HepG2 (cell line): ENCODE measurements around the gene ZNF771. TPM values are rescaled to one million over a fixed set of nuclear protein-coding genes. Genes with fewer than 3 reads are reported as not detected.

Experiments used
- ATAC-seq: fragments of 200-7000 bp; cut with Tn5 transposase; 3 replicates; pipeline ENCODE4 v1.9.1; 2020; ENCODE audit warnings: mild to moderate bottlenecking, moderate library complexity
- BruUV-seq: library from RNA; stranded (reverse); fragments of 400-500 nt; replicated peaks from 2 replicates; lab custom pipeline; 2021; lab: Mats Ljungman, UMichigan
- CTCF ChIA-PET: fragments of 300-600 bp; formaldehyde crosslinking; extraction: SDS; loops from one replicate; lab custom pipeline; 2021; ENCODE audit warnings: low total read pairs, inconsistent platforms, low intra/inter-chr PET ratio; lab: Yijun Ruan, JAX
- POLR2A ChIA-PET: fragments of 350-600 bp; sonication (Branson Sonifier 250); formaldehyde crosslinking; loops from one replicate; lab custom pipeline; 2020; ENCODE audit warnings: antibody characterized with exemption, inconsistent platforms; lab: Yijun Ruan, JAX
- DNase-seq: peaks from one replicate; pipeline ENCODE4 v3.0.0-alpha.2; 2015; ENCODE audit warnings: low spot score
- FAIRE-seq: peaks from 3 replicates; lab custom pipeline; 2011; peaks lifted over from hg19 to GRCh38; lab: Jason Lieb, UNC
- H2AFZ ChIP-seq: one replicate; pipeline ENCODE4 v1.6.1; 2011; ENCODE audit warnings: low read length, inconsistent platforms
- H3K27ac ChIP-seq: fragments of 300-600 bp; 3 replicates; pipeline ENCODE4 v1.8.0; 2011; ENCODE audit warnings: mixed run types, mild to moderate bottlenecking, mixed read lengths, low read length, inconsistent platforms; ENCODE audit not compliant: insufficient read depth; ENCODE audit errors: extremely low read length
- H3K27me3 ChIP-seq, 2 experiments: fragments of 200-600 bp in 1 of 2; 2 replicates in 1 of 2; 3 replicates in 1 of 2; pipeline versions ENCODE4 v1.6.0 to v1.8.0; 2011; ENCODE audit warnings: low read length in 2 of 2, mild to moderate bottlenecking in 2 of 2, moderate library complexity in 2 of 2, inconsistent platforms in 1 of 2; ENCODE audit not compliant: insufficient read depth in 2 of 2, control insufficient read depth in 1 of 2
- H3K36me3 ChIP-seq, 2 experiments: fragments of 200-600 bp in 1 of 2; replicated peaks in 1 of 2; 2 replicates in 1 of 2; 3 replicates in 1 of 2; pipeline versions ENCODE4 v1.5.1 to v1.8.0; 2011; ENCODE audit warnings: low read length in 2 of 2, inconsistent platforms in 1 of 2; ENCODE audit not compliant: insufficient read depth in 2 of 2, control insufficient read depth in 1 of 2
- H3K4me1 ChIP-seq: 2 replicates; pipeline ENCODE4 v1.5.1; 2012; ENCODE audit warnings: low read length, inconsistent platforms; ENCODE audit not compliant: insufficient read depth
- H3K4me2 ChIP-seq: 2 replicates; pipeline ENCODE4 v1.6.0; 2011; ENCODE audit warnings: low read depth, low read length, inconsistent platforms
- H3K4me3 ChIP-seq, 3 experiments: fragments of 200-600 bp in 1 of 3; sonication (generic), shearing (Covaris generic) in 1 of 3; replicated peaks in 1 of 3; 2 replicates each; pipeline ENCODE4 v1.5.1; 2011 to 2016; ENCODE audit warnings: low read length in 3 of 3, inconsistent platforms in 2 of 3, low read depth in 2 of 3, mild to moderate bottlenecking in 2 of 3, control low read depth in 1 of 3, mixed read lengths in 1 of 3; ENCODE audit not compliant: insufficient read depth in 1 of 3
- H3K79me2 ChIP-seq: one replicate; pipeline ENCODE4 v1.6.1; 2011; ENCODE audit warnings: low read length, inconsistent platforms; ENCODE audit not compliant: insufficient read depth
- H3K9ac ChIP-seq: 2 replicates; pipeline ENCODE4 v1.6.0; 2011; ENCODE audit warnings: mild to moderate bottlenecking, low read depth, low read length, inconsistent platforms; ENCODE audit not compliant: insufficient read depth
- H3K9me3 ChIP-seq: 2 replicates; pipeline ENCODE4 v1.5.1; 2012; ENCODE audit warnings: mild to moderate bottlenecking, low read length
- H4K20me1 ChIP-seq: 2 replicates; pipeline ENCODE4 v1.6.0; 2011; ENCODE audit warnings: inconsistent platforms, mild to moderate bottlenecking, low read length, moderate library complexity; ENCODE audit not compliant: insufficient read depth
- ATAD3A ChIP-seq: sonication (generic); formaldehyde crosslinking; IDR thresholded peaks from 2 replicates; pipeline ENCODE4 v1.4.0; 2020; ENCODE audit warnings: missing genetic modification reagents
- CREBL2 ChIP-seq: sonication (generic); formaldehyde crosslinking; IDR thresholded peaks from 2 replicates; pipeline ENCODE4 v1.8.1; 2023; ENCODE audit warnings: missing genetic modification reagents, mild to moderate bottlenecking, borderline replicate concordance
- ERF ChIP-seq: IDR thresholded peaks from 2 replicates; pipeline ENCODE4 v1.6.1; 2018; ENCODE audit warnings: missing biosample characterization, missing genetic modification reagents
- HOXA5 ChIP-seq: sonication (generic); formaldehyde crosslinking; IDR thresholded peaks from 2 replicates; pipeline ENCODE4 v1.4.0; 2020; ENCODE audit warnings: missing genetic modification reagents
- JUND ChIP-seq: sonication (generic); formaldehyde crosslinking; IDR thresholded peaks from 2 replicates; pipeline ENCODE4 v1.8.0; 2022; ENCODE audit warnings: mild to moderate bottlenecking, missing genetic modification reagents
- MBD4 ChIP-seq: IDR thresholded peaks from 2 replicates; pipeline ENCODE4 v1.6.1; 2012; ENCODE audit warnings: low read length, inconsistent platforms, borderline replicate concordance
- NFYC ChIP-seq: IDR thresholded peaks from 2 replicates; pipeline ENCODE4 v1.6.1; 2016; ENCODE audit warnings: missing genetic modification reagents, missing compliant biosample characterization
- PTBP1 ChIP-seq: fragments of 200-400 bp; formaldehyde crosslinking; IDR thresholded peaks from 2 replicates; pipeline ENCODE4 v1.6.1; 2018; ENCODE audit warnings: low read length, low read depth; ENCODE audit not compliant: poor library complexity, severe bottlenecking
- RORA ChIP-seq: sonication (generic); formaldehyde crosslinking; IDR thresholded peaks from 2 replicates; pipeline ENCODE4 v1.5.0; 2020; ENCODE audit warnings: mild to moderate bottlenecking, missing genetic modification reagents, moderate library complexity
- SALL2 ChIP-seq: sonication (generic); formaldehyde crosslinking; IDR thresholded peaks from 2 replicates; pipeline ENCODE4 v1.8.1; 2023; ENCODE audit warnings: mild to moderate bottlenecking, missing genetic modification reagents, inconsistent platforms
- SATB2 ChIP-seq: sonication (generic); formaldehyde crosslinking; IDR thresholded peaks from 2 replicates; pipeline ENCODE4 v1.5.0; 2020; ENCODE audit warnings: missing genetic modification reagents
- TBP ChIP-seq: sonication (generic); formaldehyde crosslinking; IDR thresholded peaks from 2 replicates; pipeline ENCODE4 v1.5.0; 2020; ENCODE audit warnings: missing genetic modification reagents
- ZNF607 ChIP-seq: sonication (generic); formaldehyde crosslinking; IDR thresholded peaks from 2 replicates; pipeline ENCODE4 v1.5.1; 2020; ENCODE audit warnings: missing genetic modification reagents, mild to moderate bottlenecking, borderline replicate concordance
- ZNF850 ChIP-seq: sonication (generic); formaldehyde crosslinking; conservative IDR thresholded peaks from 2 replicates; pipeline ENCODE4 v1.9.0; 2021; ENCODE audit warnings: mild to moderate bottlenecking, missing genetic modification reagents
- WGBS: methylation state at CpG from one replicate; pipeline ENCODE4 v1.1.6; 2017; ENCODE audit warnings: low lambda C conversion rate; 5-methylcytosine and 5-hydroxymethylcytosine counted together
- in situ Hi-C: cut with HindIII; loops from 2 replicates; pipeline ENCODE4 v1.10.0; 2017; ENCODE audit warnings: low pct_unique_long_range_greater_than_20kb; ENCODE audit not compliant: extremely low pct_ligation_motif_present
- intact Hi-C: fragments of 100-400 bp; cut with micrococcal nuclease; formaldehyde crosslinking; loops from one replicate; pipeline ENCODE4 v1.10.0; 2022; ENCODE audit not compliant: unreplicated experiment
- polyA plus RNA-seq, 8 experiments: library from polyadenylated mRNA; depleted of rRNA in 3 of 8; stranded (reverse) in 7 of 8; unstranded in 1 of 8; fragments of >200 nt; fragmentation: Illumina TruSeq in 4 of 8; extraction: Trizol in 4 of 8; gene quantifications; 2 replicates each; pipeline versions ENCODE4 v1.2.1 to v1.2.3, GENCODE V29; 2011 to 2016; ENCODE audit warnings: low read depth in 4 of 8, missing spikeins in 1 of 8, mixed read lengths in 1 of 8; ENCODE audit not compliant: insufficient read depth in 1 of 8
- total RNA-seq, 5 experiments: library from RNA; depleted of rRNA; stranded (reverse); fragments of >200 nt; fragmentation: Illumina TruSeq; extraction: Trizol; gene quantifications; 2 replicates each; pipeline ENCODE4 v1.2.3, GENCODE V29; 2016; ENCODE audit warnings: low read depth in 1 of 5
- TF ChIP-seq, protein P1 (sequence below): sonication (generic); formaldehyde crosslinking; IDR thresholded peaks from 2 replicates; pipeline ENCODE4 v1.4.0; 2020; ENCODE audit warnings: missing genetic modification reagents
- TF ChIP-seq, protein P2 (sequence below): sonication (generic); formaldehyde crosslinking; IDR thresholded peaks from 2 replicates; pipeline ENCODE4 v1.8.0; 2023; ENCODE audit warnings: mild to moderate bottlenecking, missing genetic modification reagents
- TF ChIP-seq, protein P3 (sequence below): sonication (generic); formaldehyde crosslinking; IDR thresholded peaks from 2 replicates; pipeline ENCODE4 v1.5.0; 2020; ENCODE audit warnings: missing genetic modification reagents

The ZNF771 gene
- total and polyA plus RNA-seq, 2 of the 13 experiments (the other 11 are each of a cell fraction or from before 2014, with no cell fraction given), result 5.0 to 11.8 TPM

GRCh38 chr16:30458561-30459394 lies 51.4 kb downstream of the ZNF771 start:
- Histone ChIP-seq H3K9ac (peak overlapping the region; percentile 64), H3K4me2 (peak overlapping the region; percentile 87), H3K27ac (peak overlapping the region; percentile 67), H3K36me3 (no peaks in the 10 kb centered on the region), H3K27me3 (no peaks in the 10 kb centered on the region), H3K4me1 (peaks cover 63% of the 10 kb centered on the region), H3K4me3 (peak overlapping the region; percentile 41 to 68 (median 54)), H2AFZ (peak overlapping the region; percentile 68), H3K9me3 (no peaks in the 10 kb centered on the region), H3K79me2 (no peaks in the 10 kb centered on the region), H4K20me1 (no peaks in the 10 kb centered on the region)
- WGBS, result 25% methylated on average over 21 of the region's 22 CpGs
- no TSS peak for BruUV-seq
- DNase-seq (peak; percentile 63), ATAC-seq (peak; percentile 98), FAIRE-seq (peak; percentile 87)
- POLR2A ChIA-PET, result interaction anchor here (1.1 to 1.6 kb wide), 5 partner anchors 9 to 152 kb away, joined by 3 to 11 read pairs (median 4); partner anchors contain the start of genes SEPHS2 and ZNF689
- intact Hi-C loops, result no loop called here
- in situ Hi-C loops, result loop anchor here (5.0 kb wide), 1 partner anchor 59 kb away; no protein-coding TSS in a partner anchor
- CTCF ChIA-PET, result no interaction called here
- TF ChIP-seq RORA (CRISPR knock-in tag) (no peak), SALL2 (CRISPR knock-in tag) (no peak), ATAD3A (CRISPR knock-in tag) (no peak), MBD4 (no peak), NFYC (CRISPR knock-in tag) (no peak; the same call in 1 of the 2 replicates), HOXA5 (CRISPR knock-in tag) (no peak), ZNF607 (CRISPR knock-in tag) (peak; percentile 68; the same call in 1 of the 2 replicates), PTBP1 (no peak), SATB2 (CRISPR knock-in tag) (no peak), TBP (no peak), JUND (no peak), ERF (CRISPR knock-in tag) (peak; percentile 65), ZNF850 (no peak), CREBL2 (no peak; the same call in 1 of the 2 replicates)
- TF ChIP-seq, protein P1, sequence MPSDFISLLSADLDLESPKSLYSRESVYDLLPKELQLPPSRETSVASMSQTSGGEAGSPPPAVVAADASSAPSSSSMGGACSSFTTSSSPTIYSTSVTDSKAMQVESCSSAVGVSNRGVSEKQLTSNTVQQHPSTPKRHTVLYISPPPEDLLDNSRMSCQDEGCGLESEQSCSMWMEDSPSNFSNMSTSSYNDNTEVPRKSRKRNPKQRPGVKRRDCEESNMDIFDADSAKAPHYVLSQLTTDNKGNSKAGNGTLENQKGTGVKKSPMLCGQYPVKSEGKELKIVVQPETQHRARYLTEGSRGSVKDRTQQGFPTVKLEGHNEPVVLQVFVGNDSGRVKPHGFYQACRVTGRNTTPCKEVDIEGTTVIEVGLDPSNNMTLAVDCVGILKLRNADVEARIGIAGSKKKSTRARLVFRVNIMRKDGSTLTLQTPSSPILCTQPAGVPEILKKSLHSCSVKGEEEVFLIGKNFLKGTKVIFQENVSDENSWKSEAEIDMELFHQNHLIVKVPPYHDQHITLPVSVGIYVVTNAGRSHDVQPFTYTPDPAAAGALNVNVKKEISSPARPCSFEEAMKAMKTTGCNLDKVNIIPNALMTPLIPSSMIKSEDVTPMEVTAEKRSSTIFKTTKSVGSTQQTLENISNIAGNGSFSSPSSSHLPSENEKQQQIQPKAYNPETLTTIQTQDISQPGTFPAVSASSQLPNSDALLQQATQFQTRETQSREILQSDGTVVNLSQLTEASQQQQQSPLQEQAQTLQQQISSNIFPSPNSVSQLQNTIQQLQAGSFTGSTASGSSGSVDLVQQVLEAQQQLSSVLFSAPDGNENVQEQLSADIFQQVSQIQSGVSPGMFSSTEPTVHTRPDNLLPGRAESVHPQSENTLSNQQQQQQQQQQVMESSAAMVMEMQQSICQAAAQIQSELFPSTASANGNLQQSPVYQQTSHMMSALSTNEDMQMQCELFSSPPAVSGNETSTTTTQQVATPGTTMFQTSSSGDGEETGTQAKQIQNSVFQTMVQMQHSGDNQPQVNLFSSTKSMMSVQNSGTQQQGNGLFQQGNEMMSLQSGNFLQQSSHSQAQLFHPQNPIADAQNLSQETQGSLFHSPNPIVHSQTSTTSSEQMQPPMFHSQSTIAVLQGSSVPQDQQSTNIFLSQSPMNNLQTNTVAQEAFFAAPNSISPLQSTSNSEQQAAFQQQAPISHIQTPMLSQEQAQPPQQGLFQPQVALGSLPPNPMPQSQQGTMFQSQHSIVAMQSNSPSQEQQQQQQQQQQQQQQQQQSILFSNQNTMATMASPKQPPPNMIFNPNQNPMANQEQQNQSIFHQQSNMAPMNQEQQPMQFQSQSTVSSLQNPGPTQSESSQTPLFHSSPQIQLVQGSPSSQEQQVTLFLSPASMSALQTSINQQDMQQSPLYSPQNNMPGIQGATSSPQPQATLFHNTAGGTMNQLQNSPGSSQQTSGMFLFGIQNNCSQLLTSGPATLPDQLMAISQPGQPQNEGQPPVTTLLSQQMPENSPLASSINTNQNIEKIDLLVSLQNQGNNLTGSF, result no peak
- TF ChIP-seq, protein P2, sequence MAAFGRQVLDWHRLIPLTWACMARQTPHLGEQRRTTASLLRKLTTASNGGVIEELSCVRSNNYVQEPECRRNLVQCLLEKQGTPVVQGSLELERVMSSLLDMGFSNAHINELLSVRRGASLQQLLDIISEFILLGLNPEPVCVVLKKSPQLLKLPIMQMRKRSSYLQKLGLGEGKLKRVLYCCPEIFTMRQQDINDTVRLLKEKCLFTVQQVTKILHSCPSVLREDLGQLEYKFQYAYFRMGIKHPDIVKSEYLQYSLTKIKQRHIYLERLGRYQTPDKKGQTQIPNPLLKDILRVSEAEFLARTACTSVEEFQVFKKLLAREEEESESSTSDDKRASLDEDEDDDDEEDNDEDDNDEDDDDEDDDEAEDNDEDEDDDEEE (CRISPR knock-in tag), result peak; percentile 95; the same call in 1 of the 2 replicates
- TF ChIP-seq, protein P3, sequence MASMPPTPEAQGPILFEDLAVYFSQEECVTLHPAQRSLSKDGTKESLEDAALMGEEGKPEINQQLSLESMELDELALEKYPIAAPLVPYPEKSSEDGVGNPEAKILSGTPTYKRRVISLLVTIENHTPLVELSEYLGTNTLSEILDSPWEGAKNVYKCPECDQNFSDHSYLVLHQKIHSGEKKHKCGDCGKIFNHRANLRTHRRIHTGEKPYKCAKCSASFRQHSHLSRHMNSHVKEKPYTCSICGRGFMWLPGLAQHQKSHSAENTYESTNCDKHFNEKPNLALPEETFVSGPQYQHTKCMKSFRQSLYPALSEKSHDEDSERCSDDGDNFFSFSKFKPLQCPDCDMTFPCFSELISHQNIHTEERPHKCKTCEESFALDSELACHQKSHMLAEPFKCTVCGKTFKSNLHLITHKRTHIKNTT (CRISPR knock-in tag), result no peak
